ENCODE measurements around the gene LMO1. TPM values are rescaled to one million over a fixed set of nuclear protein-coding genes. Genes with fewer than 3 reads are reported as not detected.

The LMO1 gene
- total RNA-seq = not detected

- peaks cover 76% of the 10 kb centered on the region for H3K27me3 Mint-ChIP-seq
- DNase-seq = peak; percentile 81
- no peak within 1 kb of the TSS for H3K27ac Mint-ChIP-seq
- peak; percentile 75 for ATAC-seq (ENCODE audit: low read depth)
- peak within 1 kb of the TSS; percentile 60 for H3K4me3 Mint-ChIP-seq
- no peaks in the 10 kb centered on the region for H3K36me3 Mint-ChIP-seq
- no peaks in the 10 kb centered on the region for H3K9me3 Mint-ChIP-seq
- peaks cover 6% of the 10 kb centered on the region for H3K4me1 Mint-ChIP-seq
- POLR2A ChIA-PET = interaction anchor here (1.3 kb wide), 1 partner anchor 46 kb away, joined by 3 read pairs; no protein-coding TSS in a partner anchor
Measured at GRCh38 chr11:8263769-8264410, at the start of gene LMO1. Gene LMO1, minus strand, starts transcription at chr11:8263878. Its CDS starts 516 bp downstream, at chr11:8263362.

GRCh38 chr11:8312986-8313385, 49.3 kb upstream of the LMO1 start:
- POLR2A ChIA-PET = no interaction called here
- no peaks in the 10 kb centered on the region for H3K36me3 Mint-ChIP-seq
- H3K4me1 Mint-ChIP-seq = peaks cover 17% of the 10 kb centered on the region
- H3K27ac Mint-ChIP-seq = no peak overlapping the region
- no peaks in the 10 kb centered on the region for H3K9me3 Mint-ChIP-seq
- peaks cover 13% of the 10 kb centered on the region for H3K27me3 Mint-ChIP-seq
- no peak for DNase-seq
- no peak for ATAC-seq (ENCODE audit: low read depth)
- no peak overlapping the region for H3K4me3 Mint-ChIP-seq

GRCh38 chr11:8311366-8311765, 47.7 kb upstream of the LMO1 start:
- Mint-ChIP-seq H3K27ac (no peak overlapping the region), H3K27me3 (peaks cover 8% of the 10 kb centered on the region), H3K9me3 (no peaks in the 10 kb centered on the region), H3K36me3 (no peaks in the 10 kb centered on the region), H3K4me3 (no peak overlapping the region), H3K4me1 (peaks cover 18% of the 10 kb centered on the region)
- ATAC-seq (ENCODE audit: low read depth) (no peak), DNase-seq (no peak)
- POLR2A ChIA-PET = no interaction called here

GRCh38 chr11:8310743-8311298, 47.1 kb upstream of the LMO1 start:
- POLR2A ChIA-PET = no interaction called here
- Mint-ChIP-seq H3K27ac (no peak overlapping the region), H3K4me3 (no peak overlapping the region), H3K4me1 (peaks cover 18% of the 10 kb centered on the region), H3K36me3 (no peaks in the 10 kb centered on the region), H3K9me3 (no peaks in the 10 kb centered on the region), H3K27me3 (peaks cover 6% of the 10 kb centered on the region)
- DNase-seq = no peak
- no peak for ATAC-seq (ENCODE audit: low read depth)

- POLR2A ChIA-PET = no interaction called here
- DNase-seq (no peak), ATAC-seq (ENCODE audit: low read depth) (no peak)
- no peak overlapping the region for H3K27ac Mint-ChIP-seq
- no peaks in the 10 kb centered on the region for H3K36me3 Mint-ChIP-seq
- H3K27me3 Mint-ChIP-seq = peaks cover 6% of the 10 kb centered on the region
- H3K4me3 Mint-ChIP-seq = no peak overlapping the region
- peaks cover under 1% of the 10 kb centered on the region for H3K9me3 Mint-ChIP-seq
- H3K4me1 Mint-ChIP-seq = peaks cover 18% of the 10 kb centered on the region
Measured at GRCh38 chr11:8309862-8310261, 46.2 kb upstream of the LMO1 start.

GRCh38 chr11:8309311-8309710, 45.6 kb upstream of the LMO1 start:
- peaks cover 18% of the 10 kb centered on the region for H3K4me1 Mint-ChIP-seq
- POLR2A ChIA-PET = no interaction called here
- no peak overlapping the region for H3K4me3 Mint-ChIP-seq
- no peak overlapping the region for H3K27ac Mint-ChIP-seq
- H3K36me3 Mint-ChIP-seq = no peaks in the 10 kb centered on the region
- DNase-seq (no peak), ATAC-seq (ENCODE audit: low read depth) (no peak)
- H3K9me3 Mint-ChIP-seq = peaks cover 4% of the 10 kb centered on the region
- peaks cover 9% of the 10 kb centered on the region for H3K27me3 Mint-ChIP-seq

- no peaks in the 10 kb centered on the region for H3K36me3 Mint-ChIP-seq
- no peak overlapping the region for H3K4me3 Mint-ChIP-seq
- ATAC-seq (ENCODE audit: low read depth) = no peak
Measured at GRCh38 chr11:8307601-8308000, 43.9 kb upstream of the LMO1 start.

GRCh38 chr11:8301622-8302021, 37.9 kb upstream of the LMO1 start:
- POLR2A ChIA-PET = no interaction called here
- Mint-ChIP-seq H3K4me3 (no peak overlapping the region), H3K4me1 (no peaks in the 10 kb centered on the region), H3K36me3 (no peaks in the 10 kb centered on the region), H3K9me3 (peaks cover 11% of the 10 kb centered on the region), H3K27me3 (peaks cover 20% of the 10 kb centered on the region), H3K27ac (no peak overlapping the region)
- ATAC-seq (ENCODE audit: low read depth) (no peak), DNase-seq (no peak)

More at GRCh38 chr11:8307601-8308000, 43.9 kb upstream of the LMO1 start:
- H3K9me3 Mint-ChIP-seq = peaks cover 8% of the 10 kb centered on the region
- POLR2A ChIA-PET = no interaction called here
- no peak for DNase-seq
- no peak overlapping the region for H3K27ac Mint-ChIP-seq
- H3K4me1 Mint-ChIP-seq = peaks cover 18% of the 10 kb centered on the region
- H3K27me3 Mint-ChIP-seq = peaks cover 16% of the 10 kb centered on the region

GRCh38 chr11:8298801-8299786, 35.4 kb upstream of the LMO1 start:
- no peak for ATAC-seq (ENCODE audit: low read depth)
- H3K27ac Mint-ChIP-seq = no peak overlapping the region

GRCh38 chr11:8297781-8298440, 34.2 kb upstream of the LMO1 start:
- DNase-seq = no peak
- Mint-ChIP-seq H3K36me3 (no peaks in the 10 kb centered on the region), H3K9me3 (peaks cover 5% of the 10 kb centered on the region), H3K27me3 (peaks cover 11% of the 10 kb centered on the region), H3K27ac (no peak overlapping the region), H3K4me3 (no peak overlapping the region), H3K4me1 (no peaks in the 10 kb centered on the region)
- POLR2A ChIA-PET = no interaction called here
- no peak for ATAC-seq (ENCODE audit: low read depth)

More at GRCh38 chr11:8298801-8299786, 35.4 kb upstream of the LMO1 start:
- POLR2A ChIA-PET = interaction anchor here (0.5 kb wide), 1 partner anchor 373 kb away, joined by 3 read pairs; no protein-coding TSS in a partner anchor
- Mint-ChIP-seq H3K36me3 (no peaks in the 10 kb centered on the region), H3K4me3 (no peak overlapping the region), H3K27me3 (peaks cover 15% of the 10 kb centered on the region), H3K9me3 (peaks cover 7% of the 10 kb centered on the region), H3K4me1 (no peaks in the 10 kb centered on the region)
- no peak for DNase-seq

- no peaks in the 10 kb centered on the region for H3K9me3 Mint-ChIP-seq
- H3K27ac Mint-ChIP-seq = no peak overlapping the region
- H3K4me3 Mint-ChIP-seq = no peak overlapping the region
- DNase-seq = no peak
- POLR2A ChIA-PET = no interaction called here
- ATAC-seq (ENCODE audit: low read depth) = no peak
- peaks cover 2% of the 10 kb centered on the region for H3K27me3 Mint-ChIP-seq
- H3K4me1 Mint-ChIP-seq = no peaks in the 10 kb centered on the region
- H3K36me3 Mint-ChIP-seq = no peaks in the 10 kb centered on the region
Measured at GRCh38 chr11:8296872-8297271, 33.2 kb upstream of the LMO1 start.

- POLR2A ChIA-PET = no interaction called here
- Mint-ChIP-seq H3K27ac (no peak overlapping the region), H3K4me1 (no peaks in the 10 kb centered on the region), H3K4me3 (no peak overlapping the region), H3K9me3 (no peaks in the 10 kb centered on the region), H3K27me3 (no peaks in the 10 kb centered on the region), H3K36me3 (no peaks in the 10 kb centered on the region)
- ATAC-seq (ENCODE audit: low read depth) = no peak
- no peak for DNase-seq
Measured at GRCh38 chr11:8296038-8296649, 32.5 kb upstream of the LMO1 start.
